CD14-positive monocyte (primary cell): ENCODE measurements around the gene DCDC2B. TPM values are rescaled to one million over a fixed set of nuclear protein-coding genes. Genes with fewer than 3 reads are reported as not detected.

ENCODE experiments used
- DNase-seq, 3 donors: peaks; one replicate each; pipeline ENCODE4 v3.0.0-alpha.2; 2011 to 2022
- H2AFZ ChIP-seq: 2 replicates; pipeline ENCODE4 v1.6.0; 2012; ENCODE audit warnings: mild to moderate bottlenecking, low read depth, low read length, inconsistent platforms; ENCODE audit not compliant: insufficient read depth, poor library complexity, severe bottlenecking
- H3K27ac ChIP-seq, 2 donors: 1 replicate in 1 of 2; 2 replicates in 1 of 2; pipeline ENCODE4 v1.5.1; 2012 to 2013; ENCODE audit warnings: low read length in 2 of 2, control low read depth in 1 of 2, inconsistent platforms in 1 of 2, low read depth in 1 of 2, mild to moderate bottlenecking in 1 of 2
- H3K27me3 ChIP-seq, 2 donors: one replicate each; pipeline versions ENCODE4 v1.6.0 to v1.6.1; 2011 to 2013; ENCODE audit warnings: low read length in 2 of 2; ENCODE audit not compliant: control insufficient read depth in 2 of 2, insufficient read depth in 2 of 2
- H3K36me3 ChIP-seq, 2 donors: replicated peaks in 1 of 2; 1 replicate in 1 of 2; 2 replicates in 1 of 2; pipeline versions ENCODE4 v1.5.1 to v1.6.1; 2012 to 2013; ENCODE audit warnings: low read length in 2 of 2, control low read depth in 1 of 2, inconsistent platforms in 1 of 2, mild to moderate bottlenecking in 1 of 2; ENCODE audit not compliant: insufficient read depth in 2 of 2, control insufficient read depth in 1 of 2
- H3K4me1 ChIP-seq, 2 donors: 1 replicate in 1 of 2; 2 replicates in 1 of 2; pipeline versions ENCODE4 v1.5.1 to v1.6.1; 2012 to 2013; ENCODE audit warnings: low read length in 2 of 2, control low read depth in 1 of 2, inconsistent platforms in 1 of 2, mild to moderate bottlenecking in 1 of 2, moderate library complexity in 1 of 2; ENCODE audit not compliant: insufficient read depth in 2 of 2, control insufficient read depth in 1 of 2
- H3K4me2 ChIP-seq: replicated peaks from 2 replicates; pipeline ENCODE3; 2012; ENCODE audit warnings: low read length, moderate library complexity, mild to moderate bottlenecking; ENCODE audit not compliant: poor library complexity, severe bottlenecking; ENCODE audit errors: extremely low read depth
- H3K4me3 ChIP-seq, 3 experiments: fragments of 200-600 bp in 1 of 3; sonication (generic) in 1 of 3; replicated peaks in 1 of 3; 1 replicate in 2 of 3; 2 replicates in 1 of 3; pipeline ENCODE4 v1.5.1; 2011 to 2013; ENCODE audit warnings: low read length in 3 of 3, mild to moderate bottlenecking in 3 of 3, control low read depth in 2 of 3, low read depth in 2 of 3, inconsistent platforms in 1 of 3, moderate library complexity in 1 of 3
- H3K79me2 ChIP-seq: 2 replicates; pipeline ENCODE4 v1.6.0; 2012; ENCODE audit warnings: mild to moderate bottlenecking, control low read depth, inconsistent platforms, low read length, moderate library complexity; ENCODE audit not compliant: insufficient read depth
- H3K9ac ChIP-seq: 2 replicates; pipeline ENCODE4 v1.6.0; 2017; ENCODE audit warnings: low read length, mild to moderate bottlenecking; ENCODE audit not compliant: insufficient read depth, poor library complexity, severe bottlenecking
- H3K9me3 ChIP-seq, 2 donors: replicated peaks in 1 of 2; 1 replicate in 1 of 2; 2 replicates in 1 of 2; pipeline versions ENCODE4 v1.5.1 to v1.6.1; 2012 to 2013; ENCODE audit warnings: low read length in 2 of 2, control low read depth in 1 of 2; ENCODE audit not compliant: control insufficient read depth in 1 of 2, insufficient read depth in 1 of 2
- H4K20me1 ChIP-seq: 2 replicates; pipeline ENCODE4 v1.6.0; 2012; ENCODE audit warnings: mild to moderate bottlenecking, low read length, control low read depth, moderate library complexity; ENCODE audit not compliant: insufficient read depth
- H3K27ac Mint-ChIP-seq, 7 donors: one replicate each; pipeline ENCODE4 v1.8.0; 2020; ENCODE audit warnings: mild to moderate bottlenecking in 7 of 7, mixed read lengths in 7 of 7, moderate library complexity in 6 of 7, inconsistent platforms in 2 of 7
- H3K27me3 Mint-ChIP-seq, 3 donors: one replicate each; pipeline ENCODE4 v1.8.0; 2021 to 2022; ENCODE audit warnings: low read depth in 3 of 3, mild to moderate bottlenecking in 3 of 3, mixed read lengths in 3 of 3, moderate library complexity in 3 of 3, inconsistent platforms in 1 of 3
- H3K36me3 Mint-ChIP-seq, 2 donors: one replicate each; pipeline ENCODE4 v1.8.0; 2020; ENCODE audit warnings: mixed read lengths in 2 of 2, inconsistent platforms in 1 of 2, mild to moderate bottlenecking in 1 of 2
- H3K4me1 Mint-ChIP-seq: one replicate; pipeline ENCODE4 v1.8.0; 2020; ENCODE audit warnings: mild to moderate bottlenecking, mixed read lengths
- H3K4me3 Mint-ChIP-seq, 2 donors: one replicate each; pipeline ENCODE4 v1.8.0; 2020; ENCODE audit warnings: mild to moderate bottlenecking in 2 of 2, mixed read lengths in 2 of 2, moderate library complexity in 1 of 2
- H3K9me3 Mint-ChIP-seq, 7 donors: one replicate each; pipeline ENCODE4 v1.8.0; 2020 to 2022; ENCODE audit warnings: mixed read lengths in 7 of 7, mild to moderate bottlenecking in 6 of 7, moderate library complexity in 6 of 7, inconsistent platforms in 2 of 7
- CTCF ChIP-seq: fragments of 200-600 bp; IDR thresholded peaks from one replicate; pipeline ENCODE4 v1.8.0; 2022; ENCODE audit warnings: antibody characterized with exemption, mild to moderate bottlenecking
- whole genome bisulfite sequencing: methylation state at CpG from one replicate; pipeline ENCODE4 v1.1.5; 2013; ENCODE audit warnings: missing lambda C conversion rate; ENCODE audit not compliant: insufficient coverage; 5-methylcytosine and 5-hydroxymethylcytosine counted together
- intact Hi-C, 2 donors: fragments of 100-400 bp; cut with micrococcal nuclease; formaldehyde crosslinking; loops; one replicate each; pipeline versions ENCODE4 v1.15.0 to v1.15.1; 2023
- polyA plus RNA-seq, 3 donors: library from polyadenylated mRNA; depleted of rRNA in 1 of 3; unstranded in 2 of 3; stranded (reverse) in 1 of 3; fragments of 300-500 nt in 2 of 3; fragments of >200 nt in 1 of 3; fragmentation: Illumina TruSeq in 2 of 3; gene quantifications; 1 replicate in 2 of 3; 2 replicates in 1 of 3; pipeline ENCODE4 v1.2.3, GENCODE V29; 2012 to 2021

Gene DCDC2B
- polyA plus RNA-seq, 3 donors: not detected

- WGBS: under 1% methylated on average over 70 of the region's 79 CpGs
- Histone ChIP-seq H3K4me3 (peak within 1 kb of the TSS; percentile 57 to 83 (median 77)), H3K9me3 (no peaks in the 10 kb centered on the region), H3K9ac (peak within 1 kb of the TSS; percentile 75), H3K27ac (peak within 1 kb of the TSS; percentile 83 to 87), H4K20me1 (peaks cover 23% of the 10 kb centered on the region), H2AFZ (peak within 1 kb of the TSS; percentile 88), H3K4me1 (peaks cover 35 to 41% of the 10 kb centered on the region in 2 donors), H3K36me3 (peaks cover 21 to 36% of the 10 kb centered on the region in 2 donors), H3K27me3 (no peaks in the 10 kb centered on the region), H3K79me2 (peaks cover 38% of the 10 kb centered on the region), H3K4me2 (peak within 1 kb of the TSS; percentile 86)
- peak; percentile 84 to 86 (median 84) for DNase-seq
- Mint-ChIP-seq H3K36me3 (peaks cover 19 to 38% of the 10 kb centered on the region in 2 donors), H3K9me3 (no peaks in the 10 kb centered on the region), H3K27ac (peak within 1 kb of the TSS; percentile 95 to 99 (median 97)), H3K4me1 (peaks cover 45% of the 10 kb centered on the region), H3K27me3 (peaks cover 0 to 2% (median 0%) of the 10 kb centered on the region in 3 donors), H3K4me3 (peak within 1 kb of the TSS; percentile 90 to 95)
- TF ChIP-seq CTCF: no peak
- intact Hi-C loops: loop anchor here in 1 of 2 donors (10.0 kb wide), 1 partner anchor 115 kb away; the partner anchor contains the start of gene HDAC1
Measured at GRCh38 chr1:32179443-32180185, 29.3 kb upstream of the DCDC2B start, which contains the start of gene TXLNA. Gene TXLNA, plus strand, starts transcription at chr1:32179675. Its CDS starts 671 bp downstream, at chr1:32180346.

DNA sequence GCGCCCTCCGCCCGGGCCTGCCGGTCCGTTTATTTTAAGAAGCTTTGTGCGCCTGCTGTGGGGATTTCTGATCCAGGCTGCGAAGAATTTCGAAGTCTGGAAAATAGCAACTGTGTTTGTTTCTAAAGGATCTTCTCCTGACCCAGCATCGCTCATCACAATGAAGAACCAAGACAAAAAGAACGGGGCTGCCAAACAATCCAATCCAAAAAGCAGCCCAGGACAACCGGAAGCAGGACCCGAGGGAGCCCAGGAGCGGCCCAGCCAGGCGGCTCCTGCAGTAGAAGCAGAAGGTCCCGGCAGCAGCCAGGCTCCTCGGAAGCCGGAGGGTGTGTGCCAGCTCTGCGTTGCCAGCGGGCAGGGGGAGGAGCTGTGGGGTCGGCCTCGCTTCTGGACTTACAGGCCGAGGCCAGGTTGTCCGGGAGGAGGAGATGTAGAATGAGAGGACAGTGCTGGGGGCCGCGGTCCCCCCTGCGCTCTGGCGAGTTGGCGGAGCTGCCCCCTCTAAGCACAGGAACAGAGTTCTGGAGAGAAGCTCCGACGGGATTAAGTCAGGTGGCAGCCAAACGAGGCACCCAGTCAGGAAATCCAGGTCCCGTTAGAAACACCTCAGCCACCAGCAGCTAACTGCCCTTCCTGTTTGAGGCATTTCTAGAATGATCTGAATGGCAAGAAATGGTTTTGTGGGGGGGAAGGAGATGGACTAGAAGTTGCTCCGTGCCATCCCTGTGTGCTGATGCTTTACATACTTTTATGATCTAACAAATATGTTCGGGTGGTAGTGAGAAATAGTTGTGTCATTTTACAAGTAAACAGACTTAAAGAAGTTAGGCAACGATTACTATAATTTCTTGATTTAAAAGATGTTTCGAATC, 28.5 kb upstream of the DCDC2B start:
- TF ChIP-seq CTCF: no peak
- Histone ChIP-seq H3K36me3 (peaks cover 28 to 35% of the 10 kb centered on the region in 2 donors), H3K27ac (peak overlapping the region; percentile 83 to 87), H3K4me2 (peak overlapping the region; percentile 86), H3K79me2 (peaks cover 45% of the 10 kb centered on the region), H3K4me3 (peak overlapping the region; percentile 57 to 83 (median 77)), H3K9me3 (no peaks in the 10 kb centered on the region), H4K20me1 (peaks cover 27% of the 10 kb centered on the region), H3K27me3 (no peaks in the 10 kb centered on the region), H3K9ac (peak overlapping the region; percentile 75), H3K4me1 (peaks cover 35 to 41% of the 10 kb centered on the region in 2 donors), H2AFZ (peak overlapping the region; percentile 88)
- 2% methylated on average over 25 of the region's 36 CpGs for WGBS
- Mint-ChIP-seq H3K27me3 (peaks cover 0 to 2% (median 0%) of the 10 kb centered on the region in 3 donors), H3K4me3 (peak overlapping the region; percentile 90 to 95), H3K27ac (peak overlapping the region; percentile 92 to 97 (median 95)), H3K36me3 (peaks cover 22 to 43% of the 10 kb centered on the region in 2 donors), H3K4me1 (peaks cover 50% of the 10 kb centered on the region), H3K9me3 (no peaks in the 10 kb centered on the region)
- DNase-seq: peak; percentile 14 to 30 (median 19)
- intact Hi-C loops: loop anchor here in 1 of 2 donors (10.0 kb wide), 1 partner anchor 114 kb away; the partner anchor contains the start of gene HDAC1
